CD4-positive, alpha-beta T cell (primary cell): ENCODE data around the gene GGTA1. TPM values are rescaled to one million over a fixed set of nuclear protein-coding genes. Genes with fewer than 3 reads are reported as not detected.

ENCODE experiments used
- ATAC-seq: fragments of 200-7000 bp; cut with Tn5 transposase; one replicate; pipeline ENCODE4 v1.10.0; 2022; ENCODE audit warnings: mild to moderate bottlenecking; ENCODE audit not compliant: poor library complexity
- CTCF ChIA-PET: fragments of 350-600 bp; sonication (Branson Sonifier 250); formaldehyde crosslinking; loops from one replicate; lab custom pipeline; 2021; ENCODE audit warnings: antibody characterized with exemption, inconsistent platforms; lab: Charles Lee
- POLR2A ChIA-PET: fragments of 350-600 bp; sonication (Branson Sonifier 250); formaldehyde crosslinking; loops from one replicate; lab custom pipeline; 2021; ENCODE audit warnings: antibody characterized with exemption, inconsistent platforms; lab: Charles Lee
- DNase-seq, 14 experiments: peaks; one replicate each; pipeline ENCODE4 v3.0.0-alpha.2; 2013 to 2020; ENCODE audit warnings: mixed read lengths in 2 of 14
- H3K27ac ChIP-seq, 2 donors: one replicate each; pipeline versions ENCODE4 v1.5.1 to v1.7.0; 2013; ENCODE audit warnings: low read length in 2 of 2, low read depth in 1 of 2, mild to moderate bottlenecking in 1 of 2
- H3K27me3 ChIP-seq, 2 experiments: 1 replicate in 1 of 2; 2 replicates in 1 of 2; pipeline versions ENCODE4 v1.6.1 to v1.7.0; 2013; ENCODE audit warnings: low read length in 2 of 2, control low read depth in 1 of 2, mild to moderate bottlenecking in 1 of 2, moderate library complexity in 1 of 2; ENCODE audit not compliant: insufficient read depth in 2 of 2, control insufficient read depth in 1 of 2
- H3K36me3 ChIP-seq: one replicate; pipeline ENCODE4 v1.6.1; 2013; ENCODE audit warnings: low read length, control low read depth; ENCODE audit not compliant: insufficient read depth
- H3K4me1 ChIP-seq: one replicate; pipeline ENCODE4 v1.6.1; 2013; ENCODE audit warnings: low read length, control low read depth; ENCODE audit not compliant: insufficient read depth
- H3K4me3 ChIP-seq: one replicate; pipeline ENCODE4 v1.5.1; 2013; ENCODE audit warnings: mild to moderate bottlenecking, low read length, moderate library complexity
- H3K9me3 ChIP-seq, 2 experiments: 1 replicate in 1 of 2; 2 replicates in 1 of 2; pipeline versions ENCODE4 v1.6.1 to v1.7.0; 2013; ENCODE audit warnings: low read length in 2 of 2, mild to moderate bottlenecking in 2 of 2, control low read depth in 1 of 2, moderate library complexity in 1 of 2; ENCODE audit not compliant: control insufficient read depth in 1 of 2, insufficient read depth in 1 of 2
- H3K27ac Mint-ChIP-seq: one replicate; pipeline ENCODE4 v1.8.0; 2020; ENCODE audit warnings: mixed read lengths
- H3K27me3 Mint-ChIP-seq: one replicate; pipeline ENCODE4 v1.8.0; 2021; ENCODE audit warnings: mixed read lengths
- H3K36me3 Mint-ChIP-seq: one replicate; pipeline ENCODE4 v1.8.0; 2021; ENCODE audit warnings: low read depth, mixed read lengths
- H3K4me1 Mint-ChIP-seq: one replicate; pipeline ENCODE4 v1.8.0; 2021; ENCODE audit warnings: low read depth, mixed read lengths
- H3K4me3 Mint-ChIP-seq: one replicate; pipeline ENCODE4 v1.8.0; 2020; ENCODE audit warnings: mild to moderate bottlenecking, mixed read lengths
- H3K9me3 Mint-ChIP-seq: one replicate; pipeline ENCODE4 v1.8.0; 2020; ENCODE audit warnings: mixed read lengths
- CTCF ChIP-seq: fragments of 200-600 bp; IDR thresholded peaks from one replicate; pipeline ENCODE4 v1.8.0; 2022; ENCODE audit warnings: antibody characterized with exemption, mild to moderate bottlenecking
- intact Hi-C, 2 experiments: fragments of 100-400 bp; cut with DNase I in 1 of 2; cut with micrococcal nuclease in 1 of 2; formaldehyde crosslinking; loops; one replicate each; pipeline versions ENCODE4 v1.15.1 to v1.9.0; 2023 to 2025; cut with DNase I, micrococcal nuclease
- total RNA-seq, 174 experiments: library from RNA in 2 of 174; stranded (reverse) in 2 of 174; gene quantifications; one replicate each; pipeline ENCODE4 v1.2.3 and lab custom pipeline; 2021 to 2026

Gene GGTA1
- total RNA-seq, 2 experiments from 2014 or later: not detected

- Mint-ChIP-seq H3K9me3 (no peaks in the 10 kb centered on the region), H3K27ac (no peak overlapping the region), H3K36me3 (no peaks in the 10 kb centered on the region), H3K27me3 (peaks cover 45% of the 10 kb centered on the region), H3K4me3 (no peak overlapping the region), H3K4me1 (no peaks in the 10 kb centered on the region)
- intact Hi-C loops: no loop called here
- no peaks in the 10 kb centered on the region for H3K4me1 ChIP-seq
- H3K27me3 ChIP-seq: peaks cover 0 to 15% of the 10 kb centered on the region in 2 experiments
- ATAC-seq (no peak), DNase-seq (no peak)
- H3K4me3 ChIP-seq: no peak overlapping the region
- H3K36me3 ChIP-seq: no peaks in the 10 kb centered on the region
- CTCF ChIA-PET: no interaction called here
- TF ChIP-seq CTCF: no peak
- no peaks in the 10 kb centered on the region for H3K9me3 ChIP-seq
- no peak overlapping the region for H3K27ac ChIP-seq
- POLR2A ChIA-PET: no interaction called here
Observed at GRCh38 chr9:121472446-121472845, 27.2 kb downstream of the GGTA1 start.

- intact Hi-C loops: no loop called here
- no peak for TF ChIP-seq CTCF
- H3K9me3 Mint-ChIP-seq: no peaks in the 10 kb centered on the region
Observed at GRCh38 chr9:121466142-121466541, 33.5 kb downstream of the GGTA1 start.

GRCh38 chr9:121464968-121465367 lies 34.7 kb downstream of the GGTA1 start:
- Mint-ChIP-seq H3K4me1 (no peaks in the 10 kb centered on the region), H3K27me3 (peaks cover 40% of the 10 kb centered on the region), H3K27ac (no peak overlapping the region), H3K9me3 (no peaks in the 10 kb centered on the region), H3K36me3 (no peaks in the 10 kb centered on the region), H3K4me3 (no peak overlapping the region)
- no peaks in the 10 kb centered on the region for H3K4me1 ChIP-seq
- TF ChIP-seq CTCF: no peak
- DNase-seq (no peak), ATAC-seq (no peak)
- peaks cover 12 to 14% of the 10 kb centered on the region in 2 experiments for H3K27me3 ChIP-seq
- H3K9me3 ChIP-seq: no peaks in the 10 kb centered on the region
- no peak overlapping the region for H3K4me3 ChIP-seq
- no peaks in the 10 kb centered on the region for H3K36me3 ChIP-seq
- ChIA-PET POLR2A (no interaction called here), CTCF (no interaction called here)
- intact Hi-C loops: no loop called here
- no peak overlapping the region for H3K27ac ChIP-seq

More at GRCh38 chr9:121466142-121466541, 33.5 kb downstream of the GGTA1 start:
- CTCF ChIA-PET: no interaction called here
- Histone ChIP-seq H3K4me3 (no peak overlapping the region), H3K4me1 (no peaks in the 10 kb centered on the region), H3K36me3 (no peaks in the 10 kb centered on the region), H3K27ac (no peak overlapping the region), H3K9me3 (no peaks in the 10 kb centered on the region), H3K27me3 (peaks cover 6 to 10% of the 10 kb centered on the region in 2 experiments)
- POLR2A ChIA-PET: no interaction called here
- ATAC-seq (no peak), DNase-seq (no peak)
- Mint-ChIP-seq H3K27me3 (peaks cover 42% of the 10 kb centered on the region), H3K4me1 (no peaks in the 10 kb centered on the region), H3K36me3 (no peaks in the 10 kb centered on the region), H3K4me3 (no peak overlapping the region), H3K27ac (no peak overlapping the region)
